WTC11 (cell line): ENCODE results near the gene KRT85.

Experiments
- CBFB ChIP-seq: sonication (generic); formaldehyde crosslinking; IDR thresholded peaks from 2 replicates; pipeline ENCODE4 v1.8.1; 2022; ENCODE audit warnings: mild to moderate bottlenecking, low read depth, missing genetic modification reagents
- CREM ChIP-seq: sonication (generic); formaldehyde crosslinking; IDR thresholded peaks from 2 replicates; pipeline ENCODE4 v1.8.1; 2022; ENCODE audit warnings: mild to moderate bottlenecking, missing genetic modification reagents, moderate library complexity
- FOXK1 ChIP-seq: sonication (generic); formaldehyde crosslinking; IDR thresholded peaks from 2 replicates; pipeline ENCODE4 v1.8.0; 2022; ENCODE audit warnings: mild to moderate bottlenecking, moderate library complexity, missing genetic modification reagents
- NFATC4 ChIP-seq: fragments of 250-450 bp; sonication (Bioruptor Pico); IDR thresholded peaks from 2 replicates; pipeline ENCODE4 v1.9.0; 2021; ENCODE audit warnings: mild to moderate bottlenecking
- NFE2L1 ChIP-seq: sonication (generic); formaldehyde crosslinking; IDR thresholded peaks from 2 replicates; pipeline ENCODE4 v1.8.1; 2023; ENCODE audit warnings: missing genetic modification reagents
- TCF7 ChIP-seq: sonication (generic); formaldehyde crosslinking; IDR thresholded peaks from 2 replicates; pipeline ENCODE4 v1.8.0; 2022; ENCODE audit warnings: mild to moderate bottlenecking, low read depth, missing genetic modification reagents, moderate library complexity
- TP53 ChIP-seq: sonication (generic); formaldehyde crosslinking; IDR thresholded peaks from 2 replicates; pipeline ENCODE4 v1.8.1; 2023; ENCODE audit warnings: mild to moderate bottlenecking, missing genetic modification reagents
- ZNF121 ChIP-seq: sonication (generic); formaldehyde crosslinking; IDR thresholded peaks from 2 replicates; pipeline ENCODE4 v1.8.0; 2023; ENCODE audit warnings: missing genetic modification reagents
- TF ChIP-seq, protein P1 (sequence below): fragments of 200-600 bp; IDR thresholded peaks from 2 replicates; pipeline ENCODE4 v1.8.0; 2022; ENCODE audit warnings: antibody characterized with exemption
- TF ChIP-seq, protein P2 (sequence below): sonication (generic); formaldehyde crosslinking; IDR thresholded peaks from 2 replicates; pipeline ENCODE4 v1.8.1; 2022; ENCODE audit warnings: low read depth, mild to moderate bottlenecking, moderate library complexity, missing genetic modification reagents, borderline replicate concordance
- TF ChIP-seq, protein P3 (sequence below): sonication (generic); formaldehyde crosslinking; IDR thresholded peaks from 2 replicates; pipeline ENCODE4 v1.8.1; 2022; ENCODE audit warnings: mild to moderate bottlenecking, moderate library complexity, missing genetic modification reagents
- TF ChIP-seq, protein P4 (sequence below): sonication (generic); formaldehyde crosslinking; IDR thresholded peaks from 2 replicates; pipeline ENCODE4 v1.8.0; 2022; ENCODE audit warnings: mild to moderate bottlenecking, missing genetic modification reagents
- TF ChIP-seq, protein P5 (sequence below): sonication (generic); formaldehyde crosslinking; conservative IDR thresholded peaks from 2 replicates; pipeline ENCODE4 v1.8.1; 2023; ENCODE audit warnings: mild to moderate bottlenecking, low read depth, missing genetic modification reagents, moderate library complexity
- TF ChIP-seq, protein P6 (sequence below): sonication (generic); formaldehyde crosslinking; IDR thresholded peaks from 2 replicates; pipeline ENCODE4 v1.8.1; 2023; ENCODE audit warnings: mild to moderate bottlenecking, missing genetic modification reagents

DNA sequence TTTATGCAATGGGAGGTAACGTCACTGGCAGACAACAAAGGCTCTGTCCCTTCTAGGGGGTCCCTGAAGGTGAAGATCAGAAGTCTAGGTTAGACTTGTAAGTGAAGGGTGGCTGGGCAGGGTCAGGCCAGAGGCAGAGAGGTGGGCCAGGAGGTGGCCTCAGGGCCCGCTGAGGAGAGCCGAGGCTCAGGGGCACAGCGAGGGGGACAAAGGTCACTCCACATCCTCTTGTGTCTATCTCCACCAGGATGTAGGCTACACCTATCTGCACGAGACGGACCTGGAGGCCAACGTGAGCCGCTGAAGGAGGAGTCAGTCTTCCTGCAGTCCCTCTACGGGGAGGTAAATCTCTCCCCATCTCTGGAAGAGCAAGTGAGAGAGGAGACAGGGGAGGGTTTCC lies 20.3 kb downstream of the KRT85 start:
- TF ChIP-seq TCF7 (CRISPR knock-in tag) (no peak), ZNF121 (CRISPR knock-in tag) (no peak), NFATC4 (no peak), CBFB (CRISPR knock-in tag) (no peak), CREM (no peak), NFE2L1 (CRISPR knock-in tag) (no peak), FOXK1 (no peak), TP53 (CRISPR knock-in tag) (no peak)
- TF ChIP-seq, protein P1, sequence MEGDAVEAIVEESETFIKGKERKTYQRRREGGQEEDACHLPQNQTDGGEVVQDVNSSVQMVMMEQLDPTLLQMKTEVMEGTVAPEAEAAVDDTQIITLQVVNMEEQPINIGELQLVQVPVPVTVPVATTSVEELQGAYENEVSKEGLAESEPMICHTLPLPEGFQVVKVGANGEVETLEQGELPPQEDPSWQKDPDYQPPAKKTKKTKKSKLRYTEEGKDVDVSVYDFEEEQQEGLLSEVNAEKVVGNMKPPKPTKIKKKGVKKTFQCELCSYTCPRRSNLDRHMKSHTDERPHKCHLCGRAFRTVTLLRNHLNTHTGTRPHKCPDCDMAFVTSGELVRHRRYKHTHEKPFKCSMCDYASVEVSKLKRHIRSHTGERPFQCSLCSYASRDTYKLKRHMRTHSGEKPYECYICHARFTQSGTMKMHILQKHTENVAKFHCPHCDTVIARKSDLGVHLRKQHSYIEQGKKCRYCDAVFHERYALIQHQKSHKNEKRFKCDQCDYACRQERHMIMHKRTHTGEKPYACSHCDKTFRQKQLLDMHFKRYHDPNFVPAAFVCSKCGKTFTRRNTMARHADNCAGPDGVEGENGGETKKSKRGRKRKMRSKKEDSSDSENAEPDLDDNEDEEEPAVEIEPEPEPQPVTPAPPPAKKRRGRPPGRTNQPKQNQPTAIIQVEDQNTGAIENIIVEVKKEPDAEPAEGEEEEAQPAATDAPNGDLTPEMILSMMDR = no peak
- TF ChIP-seq, protein P2, sequence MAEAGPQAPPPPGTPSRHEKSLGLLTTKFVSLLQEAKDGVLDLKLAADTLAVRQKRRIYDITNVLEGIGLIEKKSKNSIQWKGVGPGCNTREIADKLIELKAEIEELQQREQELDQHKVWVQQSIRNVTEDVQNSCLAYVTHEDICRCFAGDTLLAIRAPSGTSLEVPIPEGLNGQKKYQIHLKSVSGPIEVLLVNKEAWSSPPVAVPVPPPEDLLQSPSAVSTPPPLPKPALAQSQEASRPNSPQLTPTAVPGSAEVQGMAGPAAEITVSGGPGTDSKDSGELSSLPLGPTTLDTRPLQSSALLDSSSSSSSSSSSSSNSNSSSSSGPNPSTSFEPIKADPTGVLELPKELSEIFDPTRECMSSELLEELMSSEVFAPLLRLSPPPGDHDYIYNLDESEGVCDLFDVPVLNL (CRISPR knock-in tag) = no peak
- TF ChIP-seq, protein P3, sequence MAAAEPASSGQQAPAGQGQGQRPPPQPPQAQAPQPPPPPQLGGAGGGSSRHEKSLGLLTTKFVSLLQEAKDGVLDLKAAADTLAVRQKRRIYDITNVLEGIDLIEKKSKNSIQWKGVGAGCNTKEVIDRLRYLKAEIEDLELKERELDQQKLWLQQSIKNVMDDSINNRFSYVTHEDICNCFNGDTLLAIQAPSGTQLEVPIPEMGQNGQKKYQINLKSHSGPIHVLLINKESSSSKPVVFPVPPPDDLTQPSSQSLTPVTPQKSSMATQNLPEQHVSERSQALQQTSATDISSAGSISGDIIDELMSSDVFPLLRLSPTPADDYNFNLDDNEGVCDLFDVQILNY = no peak
- TF ChIP-seq, protein P4, sequence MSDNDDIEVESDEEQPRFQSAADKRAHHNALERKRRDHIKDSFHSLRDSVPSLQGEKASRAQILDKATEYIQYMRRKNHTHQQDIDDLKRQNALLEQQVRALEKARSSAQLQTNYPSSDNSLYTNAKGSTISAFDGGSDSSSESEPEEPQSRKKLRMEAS (CRISPR knock-in tag) = no peak
- TF ChIP-seq, protein P5, sequence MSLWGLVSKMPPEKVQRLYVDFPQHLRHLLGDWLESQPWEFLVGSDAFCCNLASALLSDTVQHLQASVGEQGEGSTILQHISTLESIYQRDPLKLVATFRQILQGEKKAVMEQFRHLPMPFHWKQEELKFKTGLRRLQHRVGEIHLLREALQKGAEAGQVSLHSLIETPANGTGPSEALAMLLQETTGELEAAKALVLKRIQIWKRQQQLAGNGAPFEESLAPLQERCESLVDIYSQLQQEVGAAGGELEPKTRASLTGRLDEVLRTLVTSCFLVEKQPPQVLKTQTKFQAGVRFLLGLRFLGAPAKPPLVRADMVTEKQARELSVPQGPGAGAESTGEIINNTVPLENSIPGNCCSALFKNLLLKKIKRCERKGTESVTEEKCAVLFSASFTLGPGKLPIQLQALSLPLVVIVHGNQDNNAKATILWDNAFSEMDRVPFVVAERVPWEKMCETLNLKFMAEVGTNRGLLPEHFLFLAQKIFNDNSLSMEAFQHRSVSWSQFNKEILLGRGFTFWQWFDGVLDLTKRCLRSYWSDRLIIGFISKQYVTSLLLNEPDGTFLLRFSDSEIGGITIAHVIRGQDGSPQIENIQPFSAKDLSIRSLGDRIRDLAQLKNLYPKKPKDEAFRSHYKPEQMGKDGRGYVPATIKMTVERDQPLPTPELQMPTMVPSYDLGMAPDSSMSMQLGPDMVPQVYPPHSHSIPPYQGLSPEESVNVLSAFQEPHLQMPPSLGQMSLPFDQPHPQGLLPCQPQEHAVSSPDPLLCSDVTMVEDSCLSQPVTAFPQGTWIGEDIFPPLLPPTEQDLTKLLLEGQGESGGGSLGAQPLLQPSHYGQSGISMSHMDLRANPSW (CRISPR knock-in tag) = no peak
- TF ChIP-seq, protein P6, sequence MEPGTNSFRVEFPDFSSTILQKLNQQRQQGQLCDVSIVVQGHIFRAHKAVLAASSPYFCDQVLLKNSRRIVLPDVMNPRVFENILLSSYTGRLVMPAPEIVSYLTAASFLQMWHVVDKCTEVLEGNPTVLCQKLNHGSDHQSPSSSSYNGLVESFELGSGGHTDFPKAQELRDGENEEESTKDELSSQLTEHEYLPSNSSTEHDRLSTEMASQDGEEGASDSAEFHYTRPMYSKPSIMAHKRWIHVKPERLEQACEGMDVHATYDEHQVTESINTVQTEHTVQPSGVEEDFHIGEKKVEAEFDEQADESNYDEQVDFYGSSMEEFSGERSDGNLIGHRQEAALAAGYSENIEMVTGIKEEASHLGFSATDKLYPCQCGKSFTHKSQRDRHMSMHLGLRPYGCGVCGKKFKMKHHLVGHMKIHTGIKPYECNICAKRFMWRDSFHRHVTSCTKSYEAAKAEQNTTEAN = no peak
